Measurements from ENCODE around the gene DDX1. TPM values are rescaled to one million over a fixed set of nuclear protein-coding genes. Genes with fewer than 3 reads are reported as not detected.

The DDX1 gene
- total RNA-seq, 2 donors from 2014 or later = 70.1 to 75.6 TPM

DNA sequence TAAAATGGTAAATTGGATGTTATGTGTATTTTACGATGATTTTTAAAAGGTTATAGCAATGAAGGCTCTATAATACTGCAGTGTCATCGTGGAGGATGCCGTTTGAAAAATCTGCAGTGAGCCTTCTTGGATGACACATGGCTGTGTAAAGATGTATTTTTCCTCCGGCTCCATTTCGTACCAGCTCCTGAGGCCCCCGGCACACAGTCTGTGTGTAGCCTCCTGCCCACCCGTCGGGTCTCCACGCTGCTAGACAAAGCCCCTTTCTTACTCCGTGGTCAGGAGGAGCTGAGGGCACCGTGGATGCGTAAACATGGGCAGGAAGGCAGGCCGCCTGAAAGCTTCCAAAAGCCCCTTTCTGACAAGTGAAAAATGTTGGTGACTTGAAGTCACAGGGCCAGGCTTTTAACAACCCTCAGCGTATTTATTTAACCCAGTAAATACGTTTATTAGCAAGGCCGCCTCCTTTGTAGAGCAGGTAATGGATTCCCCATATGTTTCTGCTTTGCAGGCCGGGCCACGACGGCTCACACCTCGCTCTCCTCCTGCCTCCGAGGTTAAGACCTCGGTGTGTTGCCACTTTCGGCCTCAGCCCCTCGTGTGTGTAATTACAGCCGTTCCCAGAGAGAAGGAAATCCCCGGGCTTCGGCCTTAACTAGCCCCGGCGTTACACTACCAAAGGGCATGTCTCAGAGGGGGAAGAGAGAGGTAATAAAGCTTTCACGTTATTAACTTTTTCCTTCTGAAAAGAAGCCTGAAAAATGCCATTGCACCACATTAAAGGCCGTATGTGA lies 72.8 kb downstream of the DDX1 start:
- ATAC-seq = no peak
- intact Hi-C loops (cut with DNase I, micrococcal nuclease) = no loop called here
- DNase-seq = no peak

DNA sequence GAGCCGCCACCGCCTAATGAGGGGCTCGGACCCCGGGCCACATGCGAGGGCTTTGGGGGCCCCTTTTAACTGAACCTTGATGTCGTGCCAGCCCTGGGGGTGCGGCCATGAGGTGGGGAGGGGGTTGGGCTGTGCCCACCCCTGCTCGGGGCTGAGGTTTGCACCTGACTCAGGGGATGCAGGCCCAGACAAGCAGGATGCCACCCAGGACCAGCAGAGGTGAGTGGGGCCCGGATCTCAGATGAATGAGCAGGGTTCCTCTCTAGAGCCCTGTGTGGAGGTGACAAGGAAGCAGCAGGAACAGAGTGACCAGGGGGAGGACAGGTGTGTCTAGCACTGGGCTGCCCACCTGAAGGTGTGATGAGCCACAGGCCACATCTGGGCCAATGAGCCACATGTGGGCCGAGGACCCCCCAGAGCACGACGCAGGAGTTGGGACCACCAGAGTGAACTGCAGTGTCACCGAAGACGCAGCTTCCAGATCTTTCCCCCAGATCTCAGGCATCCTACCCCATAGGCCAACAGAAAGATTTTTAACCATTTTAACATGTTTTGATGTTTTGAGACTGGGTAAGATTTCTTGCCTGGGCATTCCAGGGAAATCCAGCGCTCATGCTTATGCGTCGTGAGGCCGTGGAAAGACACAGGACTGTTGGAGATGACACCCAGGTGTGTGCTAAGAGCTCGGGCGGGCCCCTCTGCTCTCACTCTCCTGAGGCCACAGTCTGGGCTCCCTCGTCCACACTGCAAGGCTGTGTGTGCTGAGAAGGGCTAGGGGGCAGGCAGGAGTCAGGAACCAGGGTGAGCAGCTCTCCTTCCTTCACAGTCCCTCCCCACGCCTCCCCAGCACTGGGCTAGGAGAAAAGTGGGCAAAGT lies 73.6 kb downstream of the DDX1 start:
- intact Hi-C loops (cut with DNase I, micrococcal nuclease) = no loop called here
- peak; percentile 94 for ATAC-seq
- peak in 1 of 2 donors; percentile 30 for DNase-seq

DNA sequence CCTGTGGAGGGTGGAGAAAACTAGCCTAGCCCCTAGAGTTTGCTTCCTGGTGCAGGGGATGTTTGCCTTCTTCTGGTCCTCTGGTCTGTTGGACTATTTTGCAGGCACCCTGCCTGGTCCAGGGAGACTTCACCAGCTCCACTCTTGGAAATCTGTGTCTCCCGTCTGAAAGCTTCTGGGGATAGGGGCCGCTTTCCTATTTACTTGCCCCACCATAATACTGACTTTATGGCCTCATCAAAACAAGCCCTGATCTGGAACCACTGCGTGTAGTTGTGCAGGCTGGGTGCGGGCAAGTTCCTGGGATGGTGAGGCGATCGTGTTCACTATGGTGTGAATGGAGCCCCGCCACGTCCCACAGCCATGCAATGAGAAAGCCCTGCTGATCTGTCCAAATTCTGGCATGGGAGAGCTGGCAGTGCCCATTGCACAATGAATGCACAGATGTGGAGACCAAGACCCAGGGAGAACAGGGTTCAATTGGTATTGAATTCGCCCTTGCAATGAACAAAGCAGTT lies 74.3 kb downstream of the DDX1 start:
- intact Hi-C loops (cut with DNase I, micrococcal nuclease) = no loop called here
- no peak for DNase-seq
- ATAC-seq = peak; percentile 28

DNA sequence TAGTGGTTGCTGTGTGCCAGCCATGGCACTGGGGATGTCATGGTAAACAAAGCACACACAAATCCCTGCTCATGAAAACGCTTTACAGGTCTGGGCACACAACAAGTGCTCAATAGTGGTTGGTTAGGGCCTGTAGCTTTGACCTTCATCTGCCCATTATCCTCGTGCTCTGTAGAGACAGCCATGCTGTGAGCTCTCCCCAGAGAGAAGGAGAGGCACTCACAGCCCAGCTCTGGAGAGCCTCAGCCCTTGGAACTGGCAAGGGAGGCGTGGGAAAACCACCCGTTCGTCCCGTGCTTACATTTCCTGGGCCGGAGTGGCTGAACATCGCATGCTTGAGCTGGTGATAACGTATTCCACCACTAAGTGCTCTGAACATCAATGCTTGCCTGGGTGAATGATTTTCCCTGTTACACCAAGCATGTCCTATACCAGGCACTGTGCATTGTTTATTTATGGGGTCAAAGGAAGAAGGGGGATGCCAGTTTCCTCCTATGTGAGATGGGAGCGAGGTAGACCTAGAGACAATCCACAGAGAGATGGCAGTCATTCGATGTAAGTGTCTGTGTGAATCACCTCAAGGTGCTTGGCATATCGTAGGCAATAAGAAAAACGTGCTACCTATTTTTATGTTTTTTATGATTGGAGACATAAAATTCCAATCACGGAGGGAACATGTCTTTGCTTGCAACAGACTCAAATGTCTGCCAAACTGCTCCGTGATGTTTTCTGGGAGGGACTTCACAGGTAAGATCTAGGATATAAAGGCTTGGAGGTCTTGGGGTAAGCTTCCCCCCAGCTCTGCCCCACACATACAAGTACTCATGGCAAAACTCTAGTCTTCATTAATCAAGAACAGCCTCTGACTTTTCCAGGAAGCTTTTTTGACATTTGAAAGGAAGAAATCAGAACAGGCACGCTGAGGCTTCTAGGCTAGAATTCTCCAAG lies 75.5 kb downstream of the DDX1 start:
- intact Hi-C loops (cut with DNase I, micrococcal nuclease) = no loop called here
- ATAC-seq (no peak), DNase-seq (no peak)

DNA sequence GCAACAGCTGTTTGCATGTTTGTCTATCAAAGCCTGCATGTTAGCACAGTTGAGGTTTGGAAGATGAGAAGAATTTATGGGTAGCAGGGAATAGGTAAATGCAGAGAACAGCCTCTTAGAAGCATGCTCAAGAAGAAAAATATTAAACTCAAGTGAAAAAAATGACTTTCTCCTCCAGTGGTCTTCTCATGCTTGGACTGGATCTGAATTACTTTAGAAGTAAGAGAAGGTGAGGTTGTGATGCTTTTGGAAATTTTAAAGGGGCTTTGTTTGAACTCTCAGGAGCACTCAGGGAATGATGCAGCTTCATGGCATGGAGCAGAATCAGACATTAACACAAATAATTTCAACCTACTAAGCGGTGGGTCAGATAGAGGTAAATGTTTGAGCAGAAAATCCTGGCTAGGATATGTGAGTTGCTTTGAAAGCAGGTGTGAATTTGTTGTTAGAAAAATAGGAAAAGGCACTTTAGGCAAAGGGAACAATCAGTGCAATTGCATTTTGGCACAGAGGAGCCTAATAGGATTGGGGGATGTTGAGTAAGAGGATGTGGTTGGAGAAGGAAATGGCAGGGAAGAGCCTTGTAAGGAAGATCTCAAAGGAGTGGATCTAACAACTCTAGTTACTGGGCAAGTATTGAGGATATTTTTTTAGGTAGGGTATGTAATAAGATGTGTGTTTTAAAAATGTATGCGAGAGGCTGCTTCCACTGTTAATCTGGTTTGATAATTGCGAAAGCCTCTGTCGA lies 76.3 kb downstream of the DDX1 start:
- DNase-seq (no peak), ATAC-seq (no peak)
- intact Hi-C loops (cut with DNase I, micrococcal nuclease) = no loop called here

DNA sequence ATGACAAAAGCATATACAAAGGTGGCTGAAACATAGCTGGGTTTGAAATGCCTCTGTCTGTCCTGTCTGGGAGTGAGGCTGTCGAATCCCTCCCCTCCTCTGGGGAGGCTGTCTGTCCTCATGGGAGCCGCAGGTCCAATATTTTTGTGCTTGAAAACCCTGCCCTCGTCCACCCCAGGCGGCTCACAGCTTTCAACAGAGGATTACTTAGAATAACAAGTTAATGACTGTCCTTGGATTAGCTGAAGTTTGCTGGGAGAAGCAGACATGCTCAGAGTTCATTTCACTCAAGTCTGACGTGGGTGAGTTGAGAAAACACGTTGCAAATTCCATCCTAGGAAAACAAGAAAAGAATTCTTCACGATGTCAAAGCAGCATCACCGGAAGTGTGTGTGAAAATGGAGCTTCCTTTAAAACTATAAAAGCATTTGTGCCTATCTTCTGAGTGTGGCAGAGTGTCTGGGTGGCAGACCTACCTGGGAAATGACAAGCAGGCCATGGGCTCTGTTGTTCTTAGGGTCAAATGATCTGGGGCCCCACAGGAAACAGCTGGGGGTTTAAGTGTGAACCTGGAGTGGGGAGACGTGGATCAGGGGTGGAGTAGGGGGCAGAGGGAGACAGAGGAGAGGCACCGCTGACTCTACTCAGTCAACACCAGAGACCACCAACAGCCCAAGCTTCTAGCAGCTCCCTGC lies 77.1 kb downstream of the DDX1 start:
- intact Hi-C loops (cut with DNase I, micrococcal nuclease) = no loop called here
- ATAC-seq = no peak
- DNase-seq = no peak

DNA sequence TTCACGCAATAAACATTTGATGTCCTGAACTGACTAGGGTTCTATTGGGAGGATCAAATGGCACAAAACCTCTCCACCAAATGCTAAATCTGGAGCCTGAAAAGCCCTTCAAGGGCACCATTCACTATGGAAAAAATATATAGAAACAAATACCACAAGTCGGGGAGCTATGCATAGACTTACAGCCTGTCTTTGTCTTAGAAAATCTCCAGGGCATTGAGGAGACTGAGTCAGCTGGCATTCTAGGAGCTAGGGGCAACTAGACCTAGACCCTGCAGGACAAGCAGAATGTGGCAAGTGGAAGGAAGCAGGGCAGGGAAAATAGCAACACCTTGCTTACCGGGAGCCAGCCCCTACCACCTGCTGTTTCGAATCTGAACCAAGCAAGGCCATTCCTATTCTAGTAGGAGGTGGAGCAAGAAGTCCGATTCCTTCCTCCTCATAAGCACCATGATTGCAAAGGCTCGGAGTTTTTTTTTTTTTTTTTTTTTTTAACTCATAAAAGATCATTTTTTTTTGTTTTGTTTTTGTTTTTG lies 77.8 kb downstream of the DDX1 start:
- no peak for ATAC-seq
- no peak for DNase-seq

DNA sequence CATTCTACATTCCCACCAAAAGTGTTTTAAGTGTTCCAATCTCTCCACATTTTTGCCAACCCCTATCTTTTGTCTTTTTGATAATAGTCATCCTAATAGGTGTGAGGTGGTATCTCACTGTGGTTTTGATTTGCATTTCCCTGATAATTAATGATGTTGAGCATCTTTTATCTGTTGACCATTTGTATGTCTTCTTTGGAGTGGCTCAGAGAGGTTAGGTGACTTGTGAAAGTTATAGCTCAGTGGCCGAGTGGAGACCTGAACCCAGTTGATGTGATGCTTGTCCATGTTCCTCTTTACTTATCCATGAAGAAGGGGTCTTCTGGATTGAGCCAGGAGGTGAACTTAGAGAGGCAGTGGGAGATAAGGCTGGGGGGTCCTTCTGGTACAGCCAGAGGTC lies 78.8 kb downstream of the DDX1 start:
- intact Hi-C loops (cut with DNase I, micrococcal nuclease) = no loop called here
- ATAC-seq (no peak), DNase-seq (no peak)

More for the DNA sequence above, 77.8 kb downstream of the DDX1 start:
- intact Hi-C loops (cut with DNase I, micrococcal nuclease) = no loop called here

DNA sequence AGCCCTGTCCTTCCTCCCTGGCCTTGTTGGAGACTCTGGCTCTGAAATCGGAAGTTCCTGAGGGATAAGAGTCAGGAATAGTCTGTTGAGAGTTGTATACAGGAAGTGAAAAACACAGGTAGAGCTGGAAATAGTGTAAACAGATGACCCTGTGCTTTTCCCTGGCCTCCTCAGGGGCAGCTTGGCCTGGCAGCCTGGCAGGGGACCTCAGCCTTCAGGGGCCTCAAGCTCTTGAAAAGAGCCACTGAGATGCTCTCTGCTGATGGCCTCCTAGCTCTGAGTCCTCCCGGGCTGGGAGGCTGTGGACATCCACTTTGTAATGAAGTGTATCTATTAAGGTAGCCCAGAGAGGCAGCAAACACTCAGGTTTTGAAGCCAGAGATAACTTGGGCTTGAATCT lies 79.3 kb downstream of the DDX1 start:
- ATAC-seq (no peak), DNase-seq (no peak)
- intact Hi-C loops (cut with DNase I, micrococcal nuclease) = no loop called here

DNA sequence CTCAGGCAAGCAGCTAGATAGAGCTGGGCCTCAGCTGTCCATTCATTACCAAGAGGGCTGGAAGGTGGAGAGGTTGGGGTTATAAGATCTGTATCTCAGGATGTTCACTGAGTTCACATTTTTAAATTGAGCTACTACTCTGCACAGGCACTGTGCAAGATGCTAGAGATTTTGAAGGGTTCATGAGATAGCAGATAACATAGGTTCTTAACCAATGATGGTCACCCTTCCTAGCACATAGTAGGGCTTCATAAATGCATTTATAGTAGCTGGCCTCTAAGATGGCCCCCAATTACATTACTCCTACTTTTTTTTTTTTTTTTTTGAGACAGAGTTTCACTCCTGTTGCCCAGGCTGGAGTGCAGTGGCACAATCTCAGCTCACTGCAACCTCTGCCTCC lies 79.7 kb downstream of the DDX1 start:
- intact Hi-C loops (cut with DNase I, micrococcal nuclease) = no loop called here

DNA sequence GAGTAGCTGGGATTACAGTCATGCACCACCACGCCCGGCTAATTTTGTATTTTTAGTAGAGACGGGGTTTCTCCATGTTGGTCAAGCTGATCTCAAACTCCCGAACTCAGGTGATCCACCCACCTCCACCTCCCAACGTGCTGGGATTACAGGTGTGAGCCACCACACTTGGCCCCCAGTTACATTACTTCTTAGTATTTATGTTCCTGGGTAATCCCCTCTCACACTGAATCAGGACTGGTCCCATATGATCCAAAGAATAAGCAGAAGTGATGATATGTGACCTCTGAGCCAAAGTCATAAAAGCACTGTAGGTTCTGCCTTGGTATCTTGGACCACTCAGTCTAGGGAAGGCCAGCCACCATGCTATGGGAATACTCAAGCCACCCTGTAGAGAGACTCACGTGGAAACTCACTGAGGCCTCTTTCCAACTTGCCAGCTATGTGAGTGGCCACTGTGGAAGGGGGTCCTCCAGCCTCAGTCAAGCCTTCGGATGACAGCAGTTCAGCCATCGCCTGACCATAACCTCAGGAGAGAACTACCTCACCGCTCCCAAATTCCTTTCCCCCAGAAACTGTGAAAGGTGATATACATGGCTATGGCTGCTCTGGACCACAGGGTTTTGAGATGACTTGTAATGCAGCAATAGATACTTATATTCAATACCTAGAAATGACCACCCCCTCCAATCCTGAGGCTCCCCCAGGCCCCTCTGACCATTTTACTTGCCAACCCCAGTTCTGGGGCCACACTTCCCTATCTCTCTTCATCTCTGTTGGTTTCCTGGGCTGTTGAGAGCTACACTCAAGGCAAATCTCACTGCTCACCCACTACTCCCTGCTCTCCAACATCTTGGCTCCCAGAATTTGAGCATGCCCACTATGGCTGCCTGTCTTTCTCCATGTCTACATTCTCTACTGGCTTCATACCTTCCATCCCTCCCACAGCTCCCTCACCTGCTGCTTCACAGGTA lies 80.5 kb downstream of the DDX1 start:
- DNase-seq (no peak), ATAC-seq (no peak)
- intact Hi-C loops (cut with DNase I, micrococcal nuclease) = no loop called here

More for the DNA sequence above, 79.7 kb downstream of the DDX1 start:
- no peak for ATAC-seq
- DNase-seq = no peak

DNA sequence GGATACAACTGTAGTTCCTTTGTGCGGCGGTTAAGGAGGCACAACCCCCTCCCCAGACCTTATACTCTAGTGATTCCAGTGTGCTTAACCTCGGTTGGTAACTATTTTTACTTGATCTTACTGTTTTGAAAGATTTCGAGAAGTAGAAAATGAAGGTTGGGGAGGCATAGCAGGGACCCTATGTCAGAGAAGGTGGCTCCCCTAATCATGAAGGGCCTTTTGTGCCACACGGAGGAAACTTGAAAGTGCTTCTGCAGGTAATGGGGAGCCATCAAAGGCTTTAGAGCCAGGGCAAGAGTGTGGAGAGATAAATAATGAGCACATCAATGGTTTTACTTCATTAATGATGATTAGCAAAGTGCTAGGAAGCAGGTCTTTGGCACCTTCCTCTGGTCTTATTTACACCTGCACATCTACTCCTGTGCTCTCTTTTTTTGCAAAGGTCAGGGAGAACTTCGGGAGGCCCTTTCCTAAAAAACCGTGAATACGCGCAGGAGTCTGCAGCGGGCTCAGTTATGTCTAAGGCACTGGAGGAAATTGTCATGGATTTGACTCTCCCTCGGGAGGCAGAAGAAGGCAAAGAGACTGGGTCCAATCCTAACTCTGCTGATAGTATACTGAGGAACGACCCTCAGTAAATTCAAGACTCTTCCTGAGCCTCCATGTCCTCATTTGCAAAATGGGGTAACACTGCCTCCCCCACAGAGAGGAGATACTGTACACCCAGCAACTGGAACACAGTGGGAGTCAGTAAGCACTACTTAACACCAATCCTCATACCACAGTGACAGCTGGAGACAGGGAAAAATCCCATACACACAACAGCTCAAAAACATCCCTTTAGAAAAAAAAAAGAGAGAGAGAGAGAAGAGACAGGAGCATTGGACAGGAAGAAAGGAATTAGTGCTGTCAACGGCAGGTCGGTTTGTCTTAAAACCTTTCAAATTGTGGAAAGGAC lies 81.6 kb downstream of the DDX1 start:
- intact Hi-C loops (cut with DNase I, micrococcal nuclease) = no loop called here
- ATAC-seq = no peak

DNA sequence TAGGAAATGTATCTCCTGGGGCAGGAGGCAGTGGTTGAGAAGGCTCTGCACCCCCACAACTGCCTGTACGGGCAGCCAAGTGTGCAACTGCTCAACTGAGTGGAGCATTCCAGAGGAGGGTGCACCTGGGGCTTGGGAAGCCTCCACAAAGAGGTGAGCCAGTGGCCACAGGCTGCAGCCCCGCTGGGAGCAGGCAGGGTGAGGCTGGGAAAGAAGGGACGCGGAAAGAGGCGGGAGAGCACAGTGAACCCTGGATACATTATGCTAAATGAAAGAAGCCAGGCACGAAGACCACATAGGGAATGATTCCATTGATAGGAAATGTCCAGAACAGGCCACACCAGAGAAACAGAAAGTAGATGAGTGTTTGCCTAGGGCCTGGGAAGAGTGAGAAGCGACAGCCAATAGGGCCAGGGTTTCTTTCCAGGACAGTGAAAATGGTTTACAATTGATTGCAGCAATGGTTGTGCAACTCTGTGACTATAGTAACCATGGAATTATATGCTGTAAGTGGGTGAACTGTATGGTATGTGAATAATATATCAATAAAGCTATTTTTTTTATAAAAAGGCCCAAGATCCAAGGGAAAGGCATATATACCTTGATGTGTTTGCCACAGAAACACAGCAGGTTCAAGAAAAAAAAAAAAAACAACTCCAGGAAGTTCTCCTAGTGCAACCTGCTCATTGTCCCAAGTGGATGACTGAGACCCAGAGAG lies 82.4 kb downstream of the DDX1 start:
- DNase-seq = no peak
- intact Hi-C loops (cut with DNase I, micrococcal nuclease) = no loop called here

More for the DNA sequence above, 81.6 kb downstream of the DDX1 start:
- DNase-seq = no peak

DNA sequence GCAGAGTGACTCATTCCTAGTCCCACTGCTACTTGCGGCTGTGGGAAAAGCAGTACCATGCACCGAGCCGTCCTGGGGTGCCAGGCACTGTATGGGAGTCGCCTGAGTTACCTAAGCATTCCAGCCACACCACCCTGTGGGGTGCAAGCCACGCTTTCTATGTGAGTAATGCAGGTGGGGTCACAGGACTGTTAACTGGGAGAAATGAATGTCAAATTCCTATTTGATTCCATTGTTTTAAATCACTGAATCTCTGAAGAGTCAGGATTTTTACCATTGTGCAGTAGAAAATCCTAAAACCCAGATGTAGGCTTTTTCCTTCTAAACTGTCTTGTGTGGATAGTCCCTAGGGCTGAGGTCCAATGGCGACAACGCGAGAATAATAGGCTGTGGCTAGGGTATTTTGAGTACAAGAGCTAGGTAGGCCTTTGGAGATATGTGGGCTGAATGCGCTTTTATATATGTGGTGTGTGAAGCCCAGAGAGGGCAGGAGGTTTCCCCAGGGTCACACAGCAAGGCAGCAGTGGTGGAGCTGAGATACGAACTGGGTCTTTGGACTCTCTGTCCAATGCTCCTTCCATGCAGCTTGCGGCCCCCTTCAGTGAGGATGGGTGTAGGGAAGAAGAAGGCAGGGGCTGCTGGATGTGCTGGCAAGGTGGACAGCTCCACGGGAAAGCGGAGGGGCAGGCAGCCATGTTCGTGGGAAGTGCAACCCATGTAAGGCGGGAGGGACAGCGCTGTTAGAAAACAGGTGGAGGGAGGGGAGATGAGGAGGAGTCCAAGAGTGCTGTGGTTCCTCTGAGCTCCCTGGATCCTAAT lies 83.2 kb downstream of the DDX1 start:
- no peak for ATAC-seq
- intact Hi-C loops (cut with DNase I, micrococcal nuclease) = no loop called here
- no peak for DNase-seq

More for the DNA sequence above, 82.4 kb downstream of the DDX1 start:
- peak; percentile 33 for ATAC-seq
